Measurements from ENCODE around the gene LRRTM2. TPM values are rescaled to one million over a fixed set of nuclear protein-coding genes. Genes with fewer than 3 reads are reported as not detected.
"Not testable (repeated sequence)": the region's sequence is repeated elsewhere in the genome, so short reads cannot be mapped to it uniquely, and the experiment has no call there.

LRRTM2 gene
- total and polyA plus RNA-seq, 7 donors, result 0.16 to 1.1 (median 0.32) TPM; not detected in 2

GRCh38 chr5:138837160-138837559, 38.0 kb downstream of the LRRTM2 start:
- no peaks in the 10 kb centered on the region for H3K36me3 ChIP-seq
- peaks cover 0 to 27% (median 13%) of the 10 kb centered on the region in 4 donors for H3K4me1 ChIP-seq
- no peak for DNase-seq
- no peak overlapping the region for H3K27ac ChIP-seq
- H3K27me3 ChIP-seq, result no peaks in the 10 kb centered on the region
- intact Hi-C loops (cut with DNase I), result no loop called here
- 96% methylated on average over 4 of the region's 4 CpGs for WGBS, 2 donors
- TF ChIP-seq EP300 (IDR thresholded peaks at IDR 0.05) (no peak), CTCF (IDR thresholded peaks at IDR 0.05) (no peak)
- no peaks in the 10 kb centered on the region for H3K9me3 ChIP-seq
- H3K4me3 ChIP-seq, result no peak overlapping the region

GRCh38 chr5:138834853-138835252, 40.3 kb downstream of the LRRTM2 start:
- WGBS, 2 donors, result 94 to 95% methylated on average over 6 of the region's 6 CpGs
- H3K9me3 ChIP-seq; intact Hi-C loops (cut with DNase I); H3K36me3 ChIP-seq; H3K4me3 ChIP-seq; DNase-seq; H3K27ac ChIP-seq; H3K27me3 ChIP-seq: not testable (repeated sequence)
- peaks cover 0 to 25% (median 15%) of the 10 kb centered on the region in 4 donors for H3K4me1 ChIP-seq

GRCh38 chr5:138833726-138834480, 41.2 kb downstream of the LRRTM2 start:
- Histone ChIP-seq H3K9me3 (no peaks in the 10 kb centered on the region), H3K27me3 (no peaks in the 10 kb centered on the region), H3K4me1 (peaks cover 0 to 19% (median 12%) of the 10 kb centered on the region in 4 donors), H3K36me3 (peaks cover 0 to 3% (median 0%) of the 10 kb centered on the region in 4 donors), H3K4me3 (no peak overlapping the region), H3K27ac (no peak overlapping the region)
- no peak for DNase-seq
- 48 to 55% methylated on average over 3 of the region's 3 CpGs for WGBS, 2 donors
- intact Hi-C loops (cut with DNase I), result no loop called here
- TF ChIP-seq EP300 (IDR thresholded peaks at IDR 0.05) (no peak), POLR2AphosphoS5 (IDR thresholded peaks at IDR 0.05) (no peak), CTCF (IDR thresholded peaks at IDR 0.05) (no peak), POLR2A (IDR thresholded peaks at IDR 0.05) (no peak)

- peaks cover 0 to 19% (median 12%) of the 10 kb centered on the region in 4 donors for H3K4me1 ChIP-seq
- H3K36me3 ChIP-seq, result peaks cover 0 to 12% (median 5%) of the 10 kb centered on the region in 4 donors
- H3K27me3 ChIP-seq, result no peaks in the 10 kb centered on the region
- DNase-seq, result no peak
- TF ChIP-seq EP300 (IDR thresholded peaks at IDR 0.05), result no peak
- TF ChIP-seq POLR2AphosphoS5 (IDR thresholded peaks at IDR 0.05), result no peak
- TF ChIP-seq CTCF (IDR thresholded peaks at IDR 0.05), result no peak
- TF ChIP-seq POLR2A (IDR thresholded peaks at IDR 0.05), result no peak
- 96% methylated on average over 2 of the region's 2 CpGs for WGBS, 2 donors
- no peak overlapping the region for H3K4me3 ChIP-seq
- H3K9me3 ChIP-seq, result no peaks in the 10 kb centered on the region
- H3K27ac ChIP-seq, result no peak overlapping the region
- intact Hi-C loops (cut with DNase I), result no loop called here
Measured at GRCh38 chr5:138833080-138833479, 42.1 kb downstream of the LRRTM2 start.

- H3K4me3 ChIP-seq, result no peak overlapping the region
- no peaks in the 10 kb centered on the region for H3K27me3 ChIP-seq
- intact Hi-C loops (cut with DNase I), result no loop called here
- peaks cover 0 to 19% (median 12%) of the 10 kb centered on the region in 4 donors for H3K4me1 ChIP-seq
- no peak for DNase-seq
- WGBS, 2 donors, result 55 to 70% methylated on average over 2 of the region's 2 CpGs
- peaks cover 3 to 20% (median 12%) of the 10 kb centered on the region in 4 donors for H3K36me3 ChIP-seq
- H3K9me3 ChIP-seq, result no peaks in the 10 kb centered on the region
- H3K27ac ChIP-seq, result no peak overlapping the region
- TF ChIP-seq CTCF (IDR thresholded peaks at IDR 0.05), result no peak
- no peak for TF ChIP-seq EP300 (IDR thresholded peaks at IDR 0.05)
- no peak for TF ChIP-seq POLR2A (IDR thresholded peaks at IDR 0.05)
- TF ChIP-seq POLR2AphosphoS5 (IDR thresholded peaks at IDR 0.05), result no peak
Measured at GRCh38 chr5:138832218-138832617, 42.9 kb downstream of the LRRTM2 start.

Data from sigmoid colon (tissue), 7 donors.